Parathyroid adenoma (tissue), 2 donors: ENCODE measurements around the gene TNFAIP8L3.
"Not testable (repeated sequence)": the region's sequence is repeated elsewhere in the genome, so short reads cannot be mapped to it uniquely, and the experiment has no call there.

Source experiments
- H2AFZ ChIP-seq: fragments of 300-600 bp; sonication (generic); one replicate; pipeline ENCODE4 v1.7.0; 2017; ENCODE audit warnings: antibody characterized with exemption, mild to moderate bottlenecking
- H3K27ac ChIP-seq: fragments of 300-600 bp; sonication (generic); one replicate; pipeline ENCODE4 v1.7.0; 2017
- H3K27me3 ChIP-seq: fragments of 300-600 bp; sonication (generic); one replicate; pipeline ENCODE4 v1.7.0; 2017; ENCODE audit warnings: low read length; ENCODE audit not compliant: control insufficient read depth, insufficient read depth
- H3K36me3 ChIP-seq: fragments of 300-600 bp; sonication (generic); one replicate; pipeline ENCODE4 v1.7.0; 2017; ENCODE audit warnings: low read length; ENCODE audit not compliant: control insufficient read depth, insufficient read depth
- H3K4me1 ChIP-seq: fragments of 300-600 bp; sonication (generic); one replicate; pipeline ENCODE4 v1.7.0; 2017; ENCODE audit warnings: control low read depth
- H3K4me2 ChIP-seq: fragments of 300-600 bp; sonication (generic); one replicate; pipeline ENCODE4 v1.7.0; 2017; ENCODE audit warnings: low read length
- H3K4me3 ChIP-seq: fragments of 300-600 bp; sonication (generic); one replicate; pipeline ENCODE4 v1.7.0; 2017; ENCODE audit warnings: low read depth, low read length
- H3K79me2 ChIP-seq: fragments of 300-600 bp; sonication (generic); one replicate; pipeline ENCODE4 v1.7.0; 2017; ENCODE audit warnings: control low read depth
- H3K9ac ChIP-seq: fragments of 300-600 bp; sonication (generic); one replicate; pipeline ENCODE4 v1.7.0; 2017; ENCODE audit warnings: mild to moderate bottlenecking
- H3K9me3 ChIP-seq: fragments of 300-600 bp; sonication (generic); one replicate; pipeline ENCODE4 v1.7.0; 2017; ENCODE audit warnings: low read length; ENCODE audit not compliant: control insufficient read depth
- CTCF ChIP-seq: fragments of 300-600 bp; sonication (generic); IDR thresholded peaks from one replicate; pipeline ENCODE4 v1.7.0; 2017; ENCODE audit warnings: antibody characterized with exemption, mild to moderate bottlenecking
- donor health status: primary hyperparathyroidism.

The TNFAIP8L3 gene

GRCh38 chr15:51094606-51095569 lies at the start of gene TNFAIP8L3:
Gene TNFAIP8L3, minus strand, starts transcription at chr15:51094906. Its CDS starts 311 bp downstream, at chr15:51094595.
- no peak for TF ChIP-seq CTCF
- Histone ChIP-seq H3K27me3 (no peaks in the 10 kb centered on the region), H3K4me2 (peak within 1 kb of the TSS; percentile 62), H3K4me3 (peak within 1 kb of the TSS; percentile 35), H2AFZ (peak within 1 kb of the TSS; percentile 69), H3K9me3 (no peaks in the 10 kb centered on the region), H3K9ac (no peak within 1 kb of the TSS), H3K27ac (no peak within 1 kb of the TSS), H3K36me3 (no peaks in the 10 kb centered on the region), H3K79me2 (no peaks in the 10 kb centered on the region), H3K4me1 (no peaks in the 10 kb centered on the region)

- Histone ChIP-seq H2AFZ (no peak overlapping the region), H3K9ac (no peak overlapping the region), H3K79me2 (no peaks in the 10 kb centered on the region), H3K36me3 (no peaks in the 10 kb centered on the region), H3K27me3 (no peaks in the 10 kb centered on the region), H3K4me3 (no peak overlapping the region), H3K4me1 (no peaks in the 10 kb centered on the region), H3K9me3 (no peaks in the 10 kb centered on the region), H3K27ac (no peak overlapping the region), H3K4me2 (no peak overlapping the region)
- TF ChIP-seq CTCF: no peak
Observed at GRCh38 chr15:51144021-51144532, 49.4 kb upstream of the TNFAIP8L3 start.

GRCh38 chr15:51140347-51140746 lies 45.6 kb upstream of the TNFAIP8L3 start:
- not testable (repeated sequence) for H3K79me2 ChIP-seq, H3K9me3 ChIP-seq, H3K4me1 ChIP-seq, H2AFZ ChIP-seq, H3K9ac ChIP-seq, H3K4me3 ChIP-seq, H3K27ac ChIP-seq, H3K36me3 ChIP-seq, H3K4me2 ChIP-seq, H3K27me3 ChIP-seq

- Histone ChIP-seq H3K36me3 (no peaks in the 10 kb centered on the region), H3K27ac (no peak overlapping the region), H3K4me3 (no peak overlapping the region), H3K4me1 (no peaks in the 10 kb centered on the region), H3K27me3 (no peaks in the 10 kb centered on the region), H3K9ac (no peak overlapping the region), H3K9me3 (no peaks in the 10 kb centered on the region), H3K4me2 (no peak overlapping the region), H2AFZ (no peak overlapping the region), H3K79me2 (no peaks in the 10 kb centered on the region)
- TF ChIP-seq CTCF: no peak
Observed at GRCh38 chr15:51139091-51139490, 44.4 kb upstream of the TNFAIP8L3 start.

- no peak overlapping the region for H3K4me3 ChIP-seq
- H2AFZ ChIP-seq: no peak overlapping the region
- no peaks in the 10 kb centered on the region for H3K79me2 ChIP-seq
- no peak overlapping the region for H3K9ac ChIP-seq
- H3K4me2 ChIP-seq: no peak overlapping the region
- H3K36me3 ChIP-seq: no peaks in the 10 kb centered on the region
- TF ChIP-seq CTCF: no peak
- H3K4me1 ChIP-seq: no peaks in the 10 kb centered on the region
- no peaks in the 10 kb centered on the region for H3K27me3 ChIP-seq
- no peaks in the 10 kb centered on the region for H3K9me3 ChIP-seq
- H3K27ac ChIP-seq: no peak overlapping the region
Observed at GRCh38 chr15:51137880-51138430, 43.2 kb upstream of the TNFAIP8L3 start.
